Right lobe of liver (tissue), 6 donors: Measurements from ENCODE around the gene TNFAIP8L1. TPM values are rescaled to one million over a fixed set of nuclear protein-coding genes. Genes with fewer than 3 reads are reported as not detected.
A peak's percentile ranks its signal among the peaks of the same experiment; 100 is the strongest.

ENCODE experiments used
- ATAC-seq, 4 donors: fragments of 200-7000 bp; cut with Tn5 transposase; one replicate each; pipeline ENCODE4 v1.9.1; 2020; ENCODE audit warnings: mild to moderate bottlenecking in 4 of 4, moderate library complexity in 4 of 4
- DNase-seq, 3 donors: peaks; one replicate each; pipeline ENCODE4 v3.0.0-alpha.2; 2020
- H3K27ac ChIP-seq, 3 donors: fragments of 200-600 bp; one replicate each; pipeline ENCODE4 v1.8.0; 2022
- H3K27me3 ChIP-seq, 2 donors: fragments of 200-600 bp; one replicate each; pipeline ENCODE4 v1.8.0; 2022
- H3K36me3 ChIP-seq, 4 donors: fragments of 200-600 bp; sonication (generic) in 1 of 4; one replicate each; pipeline versions ENCODE4 v1.5.1 to v1.8.0; 2017 to 2022; ENCODE audit warnings: control low read depth in 1 of 4
- H3K4me1 ChIP-seq, 4 donors: fragments of 200-600 bp; sonication (generic) in 1 of 4; one replicate each; pipeline versions ENCODE4 v1.5.1 to v1.8.0; 2017 to 2022; ENCODE audit warnings: control low read depth in 1 of 4
- H3K4me3 ChIP-seq, 3 donors: fragments of 200-600 bp; one replicate each; pipeline ENCODE4 v1.8.0; 2022
- H3K9me3 ChIP-seq, 4 donors: fragments of 200-600 bp; sonication (generic) in 1 of 4; one replicate each; pipeline versions ENCODE4 v1.5.1 to v1.8.0; 2017 to 2022; ENCODE audit warnings: control low read depth in 1 of 4
- CTCF ChIP-seq, 4 donors: fragments of 200-600 bp in 3 of 4; fragments of 450-650 bp in 1 of 4; IDR thresholded peaks; one replicate each; pipeline versions ENCODE4 v1.5.1 to v1.8.0; 2016 to 2022; ENCODE audit warnings: antibody characterized with exemption in 4 of 4, mild to moderate bottlenecking in 2 of 4
- POLR2A ChIP-seq: fragments of 450-650 bp; IDR thresholded peaks from one replicate; pipeline ENCODE4 v1.6.1; 2017; ENCODE audit warnings: antibody characterized with exemption, mild to moderate bottlenecking
- WGBS: methylation state at CpG from one replicate; pipeline ENCODE4 v1.1.6; 2018; ENCODE audit warnings: low coverage, low lambda C conversion rate; ENCODE audit not compliant: insufficient coverage; ENCODE audit errors: missing lambda C conversion rate; 5-methylcytosine and 5-hydroxymethylcytosine counted together
- intact Hi-C, 2 donors: fragments of 100-400 bp; cut with DNase I; formaldehyde crosslinking; loops; one replicate each; pipeline versions ENCODE4 v1.11.2 to v1.14.1; 2022
- total RNA-seq, 6 experiments: library from RNA; depleted of rRNA in 2 of 6; stranded (reverse); fragments of >200 nt in 2 of 6; fragmentation: NEBNext Ultra II Directional in 3 of 6; extraction: Animal tissue kit (Norgen Biotek cat#: 25700) in 3 of 6; gene quantifications; one replicate each; pipeline versions ENCODE4 v1.1.0 to v1.2.4, GENCODE V29; 2016 to 2023
- donor health status: DM: no; HTN: yes; CAD: no.
- donor health status: DM: no; HTN: no; CAD: no.
- donor health status: DM: no; HTN: no; CAD: no.
- donor health status: DM: no; HTN: yes; CAD: no.
- donor health status: DM: no; HTN: yes; CAD: no.

TNFAIP8L1 gene
- total RNA-seq, 6 experiments from 2014 or later = 16.6 to 26.4 (median 22.8) TPM

GRCh38 chr19:4647676-4648644, 8.6 kb downstream of the TNFAIP8L1 start:
- H3K27me3 ChIP-seq = no peaks in the 10 kb centered on the region
- H3K4me3 ChIP-seq = no peak overlapping the region
- peaks cover 0 to 9% (median 0%) of the 10 kb centered on the region in 4 donors for H3K4me1 ChIP-seq
- intact Hi-C loops = no loop called here
- H3K9me3 ChIP-seq = no peaks in the 10 kb centered on the region
- no peak overlapping the region for H3K27ac ChIP-seq
- no CpG with 5 or more reads among the region's 20 CpGs for WGBS
- peak; percentile 66 to 81 (median 78) for ATAC-seq
- TF ChIP-seq POLR2A (no peak), CTCF (IDR thresholded peaks at IDR 0.05) (peak in 1 of 4 donors; percentile 20)
- peaks cover 0 to 12% (median 2%) of the 10 kb centered on the region in 4 donors for H3K36me3 ChIP-seq
- peak; percentile 61 to 75 (median 74) for DNase-seq

- H3K27ac ChIP-seq = no peak overlapping the region
- H3K36me3 ChIP-seq = peaks cover 0 to 12% (median 2%) of the 10 kb centered on the region in 4 donors
- intact Hi-C loops = no loop called here
- no peak for DNase-seq
- no peak for ATAC-seq
- H3K4me1 ChIP-seq = peaks cover 0 to 20% (median 6%) of the 10 kb centered on the region in 4 donors
- H3K9me3 ChIP-seq = no peaks in the 10 kb centered on the region
- H3K4me3 ChIP-seq = no peak overlapping the region
- 84% methylated on average over 7 of the region's 19 CpGs for WGBS
- no peak for TF ChIP-seq POLR2A
- H3K27me3 ChIP-seq = no peaks in the 10 kb centered on the region
Observed at GRCh38 chr19:4649392-4650047, 10.2 kb downstream of the TNFAIP8L1 start.

GRCh38 chr19:4650159-4650558, 10.8 kb downstream of the TNFAIP8L1 start:
- intact Hi-C loops = no loop called here
- Histone ChIP-seq H3K4me1 (peaks cover 0 to 26% (median 8%) of the 10 kb centered on the region in 4 donors), H3K27me3 (no peaks in the 10 kb centered on the region), H3K4me3 (no peak overlapping the region), H3K36me3 (peaks cover 0 to 12% (median 2%) of the 10 kb centered on the region in 4 donors), H3K9me3 (no peaks in the 10 kb centered on the region), H3K27ac (no peak overlapping the region)
- no peak for ATAC-seq
- TF ChIP-seq CTCF (IDR thresholded peaks at IDR 0.05) (no peak), POLR2A (no peak)
- no peak for DNase-seq
- 50% methylated on average over 1 of the region's 2 CpGs for WGBS

- Histone ChIP-seq H3K27ac (no peak overlapping the region), H3K36me3 (peaks cover 0 to 15% (median 2%) of the 10 kb centered on the region in 4 donors), H3K9me3 (no peaks in the 10 kb centered on the region), H3K27me3 (no peaks in the 10 kb centered on the region), H3K4me3 (no peak overlapping the region), H3K4me1 (peaks cover 0 to 34% (median 13%) of the 10 kb centered on the region in 4 donors)
- TF ChIP-seq POLR2A (no peak), CTCF (IDR thresholded peaks at IDR 0.05) (no peak)
- no CpG with 5 or more reads among the region's 44 CpGs for WGBS
- ATAC-seq (no peak), DNase-seq (no peak)
- intact Hi-C loops = no loop called here
Observed at GRCh38 chr19:4652075-4652474, 12.8 kb downstream of the TNFAIP8L1 start.
